GM12878 (cell line): Measurements from ENCODE around the gene TNNT3. TPM values are rescaled to one million over a fixed set of nuclear protein-coding genes. Genes with fewer than 3 reads are reported as not detected.

ENCODE experiments used
- CREM ChIP-seq: IDR thresholded peaks from 2 replicates; pipeline ENCODE4 v1.6.1; 2014; ENCODE audit warnings: antibody characterized with exemption, low read depth
- E2F8 ChIP-seq: fragments of 450-650 bp; IDR thresholded peaks from 2 replicates; pipeline ENCODE4 v1.6.1; 2018; ENCODE audit warnings: mild to moderate bottlenecking, low read depth, moderate library complexity; ENCODE audit not compliant: partially characterized antibody
- EED ChIP-seq: sonication (generic); IDR thresholded peaks from 2 replicates; pipeline ENCODE4 v1.6.1; 2016; ENCODE audit warnings: antibody characterized with exemption, low read depth
- ESRRA ChIP-seq: IDR thresholded peaks from 2 replicates; pipeline ENCODE4 v1.6.1; 2012; ENCODE audit warnings: mild to moderate bottlenecking, low read length, improper control_type of control experiment
- HSF1 ChIP-seq: fragments of 150-350 bp; IDR thresholded peaks from 2 replicates; pipeline ENCODE4 v1.6.1; 2014; ENCODE audit warnings: mild to moderate bottlenecking, low read depth, low read length
- IKZF1 ChIP-seq: fragments of 450-650 bp; conservative IDR thresholded peaks from 2 replicates; pipeline ENCODE4 v1.6.1; 2017; ENCODE audit warnings: antibody characterized with exemption, mild to moderate bottlenecking
- JUND ChIP-seq: IDR thresholded peaks from 2 replicates; pipeline ENCODE4 v1.6.1; 2012; ENCODE audit warnings: low read depth, mild to moderate bottlenecking, low read length, improper control_type of control experiment, moderate library complexity
- NR2F1 ChIP-seq: fragments of 450-650 bp; conservative IDR thresholded peaks from 2 replicates; pipeline ENCODE4 v1.6.1; 2017; ENCODE audit warnings: mild to moderate bottlenecking
- POLR2A ChIP-seq: IDR thresholded peaks from 2 replicates; pipeline ENCODE4 v1.6.1; 2011; ENCODE audit warnings: low read depth, mild to moderate bottlenecking, low read length
- SREBF1 ChIP-seq: IDR thresholded peaks from 2 replicates; pipeline ENCODE4 v1.6.1; 2012; ENCODE audit warnings: mild to moderate bottlenecking, low read length
- TBL1XR1 ChIP-seq: IDR thresholded peaks from 2 replicates; pipeline ENCODE4 v1.6.1; 2012; ENCODE audit warnings: low read depth, low read length, improper control_type of control experiment
- TCF12 ChIP-seq: IDR thresholded peaks from 2 replicates; pipeline ENCODE4 v1.6.1; 2011; ENCODE audit warnings: low read depth, mild to moderate bottlenecking, low read length
- TCF7 ChIP-seq: IDR thresholded peaks from 2 replicates; pipeline ENCODE4 v1.6.1; 2014; ENCODE audit warnings: antibody characterized with exemption, borderline replicate concordance
- USF2 ChIP-seq: IDR thresholded peaks from 2 replicates; pipeline ENCODE4 v1.6.1; 2011; ENCODE audit warnings: low read depth, low read length, improper control_type of control experiment, borderline replicate concordance
- WRNIP1 ChIP-seq: IDR thresholded peaks from 2 replicates; pipeline ENCODE4 v1.6.1; 2011; ENCODE audit warnings: low read depth, low read length, improper control_type of control experiment, borderline replicate concordance
- YY1 ChIP-seq: IDR thresholded peaks from 2 replicates; pipeline ENCODE4 v1.6.1; 2011; ENCODE audit warnings: low read depth, mild to moderate bottlenecking, low read length
- ZBTB4 ChIP-seq: fragments of 450-650 bp; formaldehyde crosslinking; IDR thresholded peaks from 2 replicates; pipeline ENCODE4 v1.4.0; 2022; ENCODE audit warnings: mild to moderate bottlenecking, moderate library complexity
- ZNF592 ChIP-seq: fragments of 450-650 bp; IDR thresholded peaks from 2 replicates; pipeline ENCODE4 v1.6.1; 2017; ENCODE audit warnings: mild to moderate bottlenecking, moderate library complexity
- polyA plus RNA-seq, 11 experiments: library from polyadenylated mRNA; depleted of rRNA in 4 of 11; unstranded in 6 of 11; stranded (reverse) in 5 of 11; fragments of >200 nt; fragmentation: Nextera tagmentation in 4 of 11; fragmentation: Illumina TruSeq in 1 of 11; extraction: Ambion mirVana in 4 of 11; extraction: Trizol in 1 of 11; gene quantifications; 1 replicate in 1 of 11; 2 replicates in 10 of 11; pipeline versions ENCODE4 v1.2.1 to v1.2.3, GENCODE V29; 2011 to 2016; ENCODE audit warnings: inconsistent platforms in 2 of 11, missing spikeins in 2 of 11, low read depth in 1 of 11
- total RNA-seq, 4 experiments: library from RNA; depleted of rRNA in 3 of 4; stranded (reverse); fragments of >200 nt in 3 of 4; fragmentation: Illumina TruSeq in 1 of 4; extraction: Trizol in 1 of 4; gene quantifications; 2 replicates each; pipeline versions ENCODE4 v1.2.1 to v1.2.3, GENCODE V29; 2013 to 2021

The TNNT3 gene
- total and polyA plus RNA-seq, 10 of the 15 experiments (the other 5 are each of a cell fraction or from before 2014, with no cell fraction given), result 0.40 to 0.50 TPM; not detected in 8

- TF ChIP-seq NR2F1, result no peak
- TF ChIP-seq ESRRA, result no peak
- TF ChIP-seq YY1, result no peak
- no peak for TF ChIP-seq ZNF592
- no peak for TF ChIP-seq CREM
- TF ChIP-seq WRNIP1, result no peak
- peak; percentile 59 for TF ChIP-seq POLR2A
- TF ChIP-seq TCF12, result 0 out of 2 replicates have a peak, but pooled peaks have one; percentile 11
- no peak for TF ChIP-seq E2F8
- no peak for TF ChIP-seq EED
- no peak for TF ChIP-seq JUND
- peak; percentile 49; the same call in 1 of the 2 replicates for TF ChIP-seq IKZF1
- no peak for TF ChIP-seq HSF1
- no peak for TF ChIP-seq TCF7
- no peak for TF ChIP-seq ZBTB4 (CRISPR knock-in tag)
- TF ChIP-seq TBL1XR1, result no peak
- TF ChIP-seq USF2, result no peak
- TF ChIP-seq SREBF1, result no peak
These were observed 3.1 kb upstream of the TNNT3 start (continued) for GRCh38 chr11:1916132-1916985.
